ENCODE data around the gene ADGB. TPM values are rescaled to one million over a fixed set of nuclear protein-coding genes. Genes with fewer than 3 reads are reported as not detected.

The ADGB gene
- total RNA-seq, 1 donor from 2014 or later: not detected

DNA sequence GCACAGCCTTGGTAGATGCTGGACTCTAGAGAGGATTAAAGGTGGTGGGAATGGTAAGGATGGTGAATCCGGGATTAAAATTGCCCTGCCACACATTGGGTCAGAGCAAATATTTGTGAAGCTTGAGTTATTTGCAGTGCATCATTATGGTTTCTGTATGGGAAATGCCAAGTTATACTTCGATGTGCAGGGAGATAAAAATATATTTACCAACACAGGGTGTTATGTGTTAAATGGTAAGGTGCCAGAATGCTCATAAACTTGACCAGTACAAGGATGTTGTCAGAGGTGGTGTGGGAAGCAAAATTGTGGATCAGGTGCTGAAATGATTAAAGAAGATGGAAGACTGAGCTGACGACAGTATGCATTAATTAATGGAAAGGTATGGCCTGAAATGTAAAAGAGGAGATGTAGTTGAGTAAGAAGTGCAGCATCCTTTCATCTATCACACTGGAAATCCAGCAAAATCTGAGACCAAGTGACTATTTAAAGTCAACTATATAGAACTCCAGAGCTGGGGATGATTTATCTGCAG lies 262.3 kb downstream of the ADGB start:
- Mint-ChIP-seq H3K9me3 (ENCODE audit: low read depth) (no peaks in the 10 kb centered on the region), H3K27me3 (no peaks in the 10 kb centered on the region), H3K4me1 (ENCODE audit: low read depth) (peaks cover 9% of the 10 kb centered on the region), H3K27ac (no peak overlapping the region), H3K36me3 (ENCODE audit: insufficient read depth) (no peaks in the 10 kb centered on the region), H3K4me3 (ENCODE audit: low read depth) (no peak overlapping the region)
- DNase-seq (ENCODE audit: low spot score, unreplicated experiment): no peak
- TF ChIP-seq, protein P1, sequence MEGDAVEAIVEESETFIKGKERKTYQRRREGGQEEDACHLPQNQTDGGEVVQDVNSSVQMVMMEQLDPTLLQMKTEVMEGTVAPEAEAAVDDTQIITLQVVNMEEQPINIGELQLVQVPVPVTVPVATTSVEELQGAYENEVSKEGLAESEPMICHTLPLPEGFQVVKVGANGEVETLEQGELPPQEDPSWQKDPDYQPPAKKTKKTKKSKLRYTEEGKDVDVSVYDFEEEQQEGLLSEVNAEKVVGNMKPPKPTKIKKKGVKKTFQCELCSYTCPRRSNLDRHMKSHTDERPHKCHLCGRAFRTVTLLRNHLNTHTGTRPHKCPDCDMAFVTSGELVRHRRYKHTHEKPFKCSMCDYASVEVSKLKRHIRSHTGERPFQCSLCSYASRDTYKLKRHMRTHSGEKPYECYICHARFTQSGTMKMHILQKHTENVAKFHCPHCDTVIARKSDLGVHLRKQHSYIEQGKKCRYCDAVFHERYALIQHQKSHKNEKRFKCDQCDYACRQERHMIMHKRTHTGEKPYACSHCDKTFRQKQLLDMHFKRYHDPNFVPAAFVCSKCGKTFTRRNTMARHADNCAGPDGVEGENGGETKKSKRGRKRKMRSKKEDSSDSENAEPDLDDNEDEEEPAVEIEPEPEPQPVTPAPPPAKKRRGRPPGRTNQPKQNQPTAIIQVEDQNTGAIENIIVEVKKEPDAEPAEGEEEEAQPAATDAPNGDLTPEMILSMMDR (IDR thresholded peaks at IDR 0.05; ENCODE audit: unreplicated experiment): no peak

- peaks cover 12% of the 10 kb centered on the region for H3K4me1 Mint-ChIP-seq (ENCODE audit: low read depth)
- no peak overlapping the region for H3K4me3 Mint-ChIP-seq (ENCODE audit: low read depth)
- DNase-seq (ENCODE audit: low spot score, unreplicated experiment): no peak
- TF ChIP-seq, protein P1 (IDR thresholded peaks at IDR 0.05; ENCODE audit: unreplicated experiment): no peak
- H3K27me3 Mint-ChIP-seq: no peaks in the 10 kb centered on the region
- no peak overlapping the region for H3K27ac Mint-ChIP-seq
- no peaks in the 10 kb centered on the region for H3K36me3 Mint-ChIP-seq (ENCODE audit: insufficient read depth)
- H3K9me3 Mint-ChIP-seq (ENCODE audit: low read depth): no peaks in the 10 kb centered on the region
Observed at GRCh38 chr6:146861716-146862115, 262.9 kb downstream of the ADGB start.

GRCh38 chr6:146862508-146862919 lies 263.7 kb downstream of the ADGB start:
- Mint-ChIP-seq H3K27ac (no peak overlapping the region), H3K4me3 (ENCODE audit: low read depth) (no peak overlapping the region), H3K9me3 (ENCODE audit: low read depth) (no peaks in the 10 kb centered on the region), H3K36me3 (ENCODE audit: insufficient read depth) (no peaks in the 10 kb centered on the region), H3K27me3 (no peaks in the 10 kb centered on the region), H3K4me1 (ENCODE audit: low read depth) (peaks cover 11% of the 10 kb centered on the region)
- DNase-seq (ENCODE audit: low spot score, unreplicated experiment): no peak
- TF ChIP-seq, protein P1 (IDR thresholded peaks at IDR 0.05; ENCODE audit: unreplicated experiment): no peak

DNA sequence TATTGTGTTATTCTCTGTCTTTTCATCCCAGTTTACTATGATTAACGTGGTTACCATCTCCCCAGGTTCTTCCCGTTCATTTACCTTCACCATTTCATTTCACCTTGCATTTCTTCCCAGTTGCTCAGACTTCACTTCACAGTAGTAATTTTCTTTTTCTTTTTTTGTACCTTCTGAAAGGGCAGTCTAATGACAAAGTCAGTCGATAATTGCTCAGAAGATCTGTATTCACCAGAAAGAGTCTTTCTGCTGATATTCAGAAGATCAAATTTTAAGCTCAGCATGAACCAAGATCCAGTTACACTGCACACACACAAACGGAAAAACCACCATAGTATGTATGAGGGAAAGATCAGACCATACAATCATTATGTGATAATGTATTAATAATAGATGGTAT lies 265.5 kb downstream of the ADGB start:
- Mint-ChIP-seq H3K36me3 (ENCODE audit: insufficient read depth) (no peaks in the 10 kb centered on the region), H3K27ac (no peak overlapping the region)

DNA sequence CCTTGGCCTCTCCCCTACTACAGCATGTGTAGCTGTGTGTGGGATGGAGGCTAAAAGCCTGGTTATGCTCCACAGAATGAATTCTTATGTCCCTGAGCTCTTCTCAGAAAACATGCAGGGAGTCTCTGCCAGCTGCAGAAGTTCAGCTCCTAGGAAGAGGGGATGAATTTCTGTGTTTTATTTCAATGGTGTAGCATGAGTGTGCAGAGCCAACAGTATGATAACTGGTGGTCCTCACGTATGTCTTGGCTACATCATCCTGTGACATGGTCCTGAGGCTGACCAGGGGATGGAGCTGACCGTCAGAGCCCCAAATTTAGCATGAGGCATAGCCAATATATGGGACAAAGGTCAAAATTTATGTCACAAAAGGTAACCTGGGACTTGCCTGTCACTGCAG lies 266.1 kb downstream of the ADGB start:
- Mint-ChIP-seq H3K36me3 (ENCODE audit: insufficient read depth) (no peaks in the 10 kb centered on the region), H3K27ac (no peak overlapping the region), H3K4me3 (ENCODE audit: low read depth) (no peak overlapping the region), H3K4me1 (ENCODE audit: low read depth) (peaks cover 7% of the 10 kb centered on the region), H3K27me3 (no peaks in the 10 kb centered on the region), H3K9me3 (ENCODE audit: low read depth) (no peaks in the 10 kb centered on the region)
- no peak for DNase-seq (ENCODE audit: low spot score, unreplicated experiment)
- TF ChIP-seq, protein P1 (IDR thresholded peaks at IDR 0.05; ENCODE audit: unreplicated experiment): no peak

More for the DNA sequence above, 265.5 kb downstream of the ADGB start:
- TF ChIP-seq, protein P1 (IDR thresholded peaks at IDR 0.05; ENCODE audit: unreplicated experiment): no peak
- no peak overlapping the region for H3K4me3 Mint-ChIP-seq (ENCODE audit: low read depth)
- H3K9me3 Mint-ChIP-seq (ENCODE audit: low read depth): no peaks in the 10 kb centered on the region
- H3K27me3 Mint-ChIP-seq: no peaks in the 10 kb centered on the region
- H3K4me1 Mint-ChIP-seq (ENCODE audit: low read depth): peaks cover 7% of the 10 kb centered on the region
- no peak for DNase-seq (ENCODE audit: low spot score, unreplicated experiment)

Other genes starting within 250 kb of the ADGB start
- 19.1 and 20.1 TPM in 2 replicates for gene RAB32, start 55.1 kb upstream of the ADGB start, total RNA-seq

All from progenitor cell of endocrine pancreas (in vitro differentiated cells).